Islet of Langerhans (tissue), 1 donor: Measurements from ENCODE around the gene STRN3.
"Not testable (repeated sequence)": the region's sequence is repeated elsewhere in the genome, so short reads cannot be mapped to it uniquely, and the experiment has no call there.

Source experiments
- FAIRE-seq: peaks from one replicate; lab custom pipeline; 2011; peaks lifted over from hg19 to GRCh38; lab: Jason Lieb, UNC

Gene STRN3

GRCh38 chr14:30967364-30968098, 58.6 kb downstream of the STRN3 start:
- FAIRE-seq = not testable (repeated sequence)

DNA sequence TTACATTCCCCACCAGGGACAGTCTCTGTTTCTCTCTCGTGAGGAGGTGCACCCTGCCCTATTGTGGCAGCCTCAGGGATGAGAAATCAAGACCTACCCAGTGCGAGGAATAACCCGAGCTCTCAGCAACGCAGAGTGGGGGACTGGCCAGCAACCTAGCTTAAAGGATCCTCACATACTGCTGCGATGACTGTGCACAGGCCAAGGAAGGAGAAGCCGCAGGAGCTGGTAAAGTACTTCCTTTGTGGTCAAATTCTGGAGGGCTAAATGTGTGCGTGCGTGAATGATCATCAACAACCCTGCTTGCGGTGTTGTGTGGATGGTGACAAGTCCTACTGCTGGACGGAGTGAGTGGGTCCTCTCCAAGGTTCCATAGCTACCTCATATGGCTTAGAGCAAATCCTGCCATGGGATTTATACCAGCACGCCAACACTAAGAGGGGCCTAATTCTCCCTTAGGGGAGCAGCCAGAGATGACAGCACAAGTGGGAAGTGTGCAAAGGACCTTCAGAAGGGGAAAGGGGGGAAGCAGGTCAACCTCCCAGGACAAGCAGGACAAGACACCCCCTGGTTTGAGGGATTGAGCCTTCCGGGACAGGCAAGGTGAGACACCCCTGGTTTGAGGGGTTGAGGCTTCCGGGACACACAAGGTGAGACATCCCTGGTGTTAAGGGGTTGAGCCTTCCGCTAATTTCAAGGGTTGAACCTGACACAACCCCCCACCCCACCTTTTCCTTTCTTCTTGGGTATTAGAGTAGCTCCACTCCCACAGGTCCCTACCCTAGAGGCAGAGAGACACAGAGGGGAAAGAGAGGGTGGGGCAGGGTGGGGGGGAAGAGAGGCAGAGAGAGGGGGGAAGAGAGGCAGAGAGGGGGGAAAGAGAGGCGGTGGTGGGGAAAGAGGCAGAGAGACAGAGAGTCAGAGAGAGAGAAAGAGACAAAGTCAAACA, 59.5 kb downstream of the STRN3 start:
- FAIRE-seq = no peak

GRCh38 chr14:30965861-30966260, 60.3 kb downstream of the STRN3 start:
- FAIRE-seq = not testable (repeated sequence)

- not testable (repeated sequence) for FAIRE-seq
Observed at GRCh38 chr14:30962537-30962936, 63.6 kb downstream of the STRN3 start.

- no peak for FAIRE-seq
Observed at GRCh38 chr14:30961330-30961729, 64.8 kb downstream of the STRN3 start.

DNA sequence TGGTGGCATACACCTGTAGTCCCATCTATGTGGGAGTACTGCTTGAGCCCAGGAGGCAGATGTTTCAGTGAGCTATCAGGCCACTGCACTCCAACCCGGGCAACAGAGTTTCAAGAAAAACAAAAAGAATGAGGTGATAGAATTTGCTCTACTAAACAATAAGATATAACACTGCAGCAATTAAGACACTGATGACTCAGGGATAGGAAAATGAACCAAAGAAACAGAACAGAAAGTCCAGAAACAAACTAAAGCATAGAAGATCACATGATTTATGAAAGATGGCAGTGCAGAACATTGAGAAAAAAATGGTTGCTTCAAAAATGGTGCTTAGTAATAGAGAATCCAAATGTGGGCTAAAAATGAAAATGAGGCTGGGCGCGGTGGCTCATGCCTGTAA, 66.0 kb downstream of the STRN3 start:
- no peak for FAIRE-seq

DNA sequence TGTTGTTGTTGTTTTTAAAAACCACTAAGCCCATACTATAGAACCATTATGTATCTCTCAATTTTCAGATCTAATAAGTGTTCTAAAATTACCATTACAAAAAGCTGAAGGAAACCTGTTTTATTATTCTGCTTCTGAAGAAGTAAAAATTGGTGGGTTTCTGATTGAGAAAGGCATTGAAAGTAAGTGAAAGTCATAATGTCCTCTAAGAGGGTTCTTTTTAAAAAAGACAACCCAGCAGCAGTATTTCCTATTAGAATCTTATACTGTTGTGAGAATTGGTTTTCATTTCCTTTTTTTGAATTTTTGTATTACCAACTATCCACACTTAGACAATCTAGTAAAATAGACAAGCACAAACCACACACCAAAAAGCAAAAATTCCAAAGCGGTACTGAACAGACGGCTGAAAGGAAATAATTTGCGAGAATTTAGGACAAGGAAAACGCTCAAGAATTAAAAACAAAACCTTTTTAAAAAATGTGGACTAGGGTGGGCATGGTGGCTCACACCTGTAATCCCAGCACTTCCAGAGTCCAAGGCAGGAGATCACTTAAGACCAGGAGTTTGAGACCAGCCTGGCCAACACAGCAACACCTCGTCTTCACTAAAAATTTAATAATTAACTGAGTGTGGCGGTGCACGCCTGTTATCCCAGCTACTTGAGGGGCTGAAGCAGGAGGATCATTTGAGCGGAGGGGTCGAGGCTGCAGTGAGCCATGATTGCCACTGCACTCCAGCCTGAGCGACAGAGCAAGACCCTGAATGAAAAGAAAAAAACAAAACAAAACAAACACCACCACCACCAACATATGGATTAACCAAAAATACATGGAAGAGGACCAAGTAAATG, 67.4 kb downstream of the STRN3 start:
- no peak for FAIRE-seq

GRCh38 chr14:30957813-30958370, 68.3 kb downstream of the STRN3 start:
- FAIRE-seq = no peak

- FAIRE-seq = no peak
Observed at GRCh38 chr14:30949651-30950050, 76.5 kb downstream of the STRN3 start.

- no peak for FAIRE-seq
Observed at GRCh38 chr14:30943694-30944093, 82.5 kb downstream of the STRN3 start.

DNA sequence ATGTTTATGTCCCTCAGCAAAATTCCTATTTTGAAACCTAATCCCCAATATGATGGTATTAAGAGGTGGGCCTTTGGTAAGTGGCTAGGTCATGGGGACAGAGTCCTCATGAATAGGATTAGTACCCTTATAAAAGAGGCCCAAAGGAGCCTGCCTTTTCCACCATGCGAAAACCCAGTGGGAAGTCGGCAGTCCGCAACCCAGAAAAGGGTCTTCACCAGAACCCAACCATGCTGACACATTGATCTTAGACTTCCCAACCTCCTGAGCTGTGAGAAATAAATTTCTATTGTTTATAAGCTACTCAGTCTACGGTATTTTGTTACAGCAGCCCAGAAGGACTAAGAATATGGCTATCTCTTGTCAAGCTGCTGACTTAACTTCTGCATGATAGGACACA, 85.3 kb downstream of the STRN3 start:
- FAIRE-seq = no peak

DNA sequence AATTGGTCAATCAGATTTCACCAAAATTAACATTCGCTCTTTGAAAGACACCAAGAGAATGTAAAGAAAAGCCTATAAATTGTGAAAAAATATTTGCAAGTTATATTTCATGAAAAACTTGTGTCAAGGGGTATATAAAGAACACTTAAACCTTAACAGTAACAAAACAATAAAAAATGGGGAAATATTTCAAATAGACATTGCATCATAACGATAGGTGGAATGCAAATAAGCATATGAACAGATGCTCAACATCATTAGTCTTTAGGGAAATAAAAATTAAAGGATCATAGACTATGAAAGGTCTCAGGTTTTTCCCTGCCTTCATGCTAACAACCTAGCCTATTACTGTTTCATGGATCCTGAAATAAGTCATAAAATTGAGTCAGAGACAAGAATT, 87.6 kb downstream of the STRN3 start:
- FAIRE-seq = no peak

- no peak for FAIRE-seq
Observed at GRCh38 chr14:30935445-30935844, 90.7 kb downstream of the STRN3 start.

DNA sequence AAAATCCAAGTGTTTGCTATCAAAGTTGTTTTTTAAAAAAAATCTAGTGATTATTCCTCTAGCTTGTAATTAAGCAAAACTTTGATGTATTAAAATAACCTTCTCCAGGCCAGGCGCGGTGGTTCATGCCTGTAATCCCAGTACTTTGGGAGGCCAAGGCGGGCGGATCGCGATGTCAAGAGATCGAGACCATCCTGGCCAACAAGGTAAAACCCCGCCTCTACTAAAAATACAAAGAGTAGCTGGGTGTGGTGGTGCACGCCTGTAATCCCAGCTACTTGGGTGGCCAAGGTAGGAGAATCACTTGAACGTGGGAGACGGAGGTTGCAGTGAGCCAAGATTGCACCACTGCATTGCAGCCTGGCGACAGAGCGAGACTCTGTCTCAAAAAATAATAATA, 92.2 kb downstream of the STRN3 start:
- not testable (repeated sequence) for FAIRE-seq

- peak; percentile 56 for FAIRE-seq
Observed at GRCh38 chr14:30928462-30928861, 97.7 kb downstream of the STRN3 start.

- no peak for FAIRE-seq
Observed at GRCh38 chr14:30925254-30925653, 100.9 kb downstream of the STRN3 start.

- FAIRE-seq = no peak
Observed at GRCh38 chr14:30921788-30922187, 104.4 kb downstream of the STRN3 start.

DNA sequence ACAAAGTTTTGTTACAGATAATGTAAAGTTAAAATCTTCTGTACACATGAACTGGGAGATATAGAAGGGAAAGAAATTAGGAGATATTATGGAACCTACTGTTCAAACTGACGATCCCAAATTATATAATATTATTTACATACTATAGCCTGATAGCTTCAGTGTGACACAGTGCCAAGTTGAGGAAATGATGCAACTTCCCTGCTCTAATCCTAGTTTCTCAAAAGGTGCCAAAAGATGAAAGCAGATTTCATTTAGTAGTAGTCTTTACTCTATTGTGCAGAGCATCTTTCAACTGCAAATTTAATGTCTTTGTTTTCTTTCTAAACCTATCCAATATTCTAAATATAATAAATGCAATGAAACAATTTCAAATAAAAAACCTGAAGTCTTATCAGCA, 104.9 kb downstream of the STRN3 start:
- no peak for FAIRE-seq

DNA sequence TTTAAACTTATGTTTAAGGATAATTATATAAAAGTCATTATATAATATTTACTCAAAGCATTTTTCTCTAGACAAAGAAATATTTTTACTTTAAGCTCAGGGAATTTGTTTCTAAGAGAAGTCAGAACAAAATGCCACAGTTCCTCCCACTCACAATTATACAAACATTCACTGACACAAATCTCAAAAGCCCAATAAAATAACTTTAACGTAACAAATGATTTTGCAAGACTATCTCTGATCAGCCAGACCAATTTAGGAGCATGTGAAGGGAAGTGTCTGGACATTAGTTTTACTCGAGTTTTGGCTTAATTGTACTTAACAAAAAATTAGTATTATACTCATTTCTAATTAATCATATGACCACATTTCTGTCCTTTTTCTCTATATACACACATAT, 110.6 kb downstream of the STRN3 start:
- no peak for FAIRE-seq

- peak; percentile 43 for FAIRE-seq
Observed at GRCh38 chr14:30914812-30915211, 111.4 kb downstream of the STRN3 start.

DNA sequence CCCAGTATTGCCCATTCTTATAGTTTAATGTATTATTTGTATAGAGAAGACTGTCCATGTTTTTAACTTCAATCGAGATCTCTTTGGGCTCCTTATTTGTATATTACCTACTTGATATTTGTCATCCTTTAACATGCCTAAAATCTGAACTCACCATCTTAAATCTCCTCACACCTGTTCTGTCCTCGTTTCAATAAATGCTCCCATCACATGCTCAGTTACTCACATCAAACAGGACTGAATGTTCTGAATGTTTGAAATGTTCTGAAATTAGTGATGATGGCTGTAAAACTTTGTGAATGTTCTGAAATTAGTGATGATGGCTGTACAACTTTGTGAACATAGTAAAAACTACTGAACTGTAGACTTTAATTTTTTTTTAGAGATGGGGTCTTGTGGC, 117.4 kb downstream of the STRN3 start:
- no peak for FAIRE-seq

DNA sequence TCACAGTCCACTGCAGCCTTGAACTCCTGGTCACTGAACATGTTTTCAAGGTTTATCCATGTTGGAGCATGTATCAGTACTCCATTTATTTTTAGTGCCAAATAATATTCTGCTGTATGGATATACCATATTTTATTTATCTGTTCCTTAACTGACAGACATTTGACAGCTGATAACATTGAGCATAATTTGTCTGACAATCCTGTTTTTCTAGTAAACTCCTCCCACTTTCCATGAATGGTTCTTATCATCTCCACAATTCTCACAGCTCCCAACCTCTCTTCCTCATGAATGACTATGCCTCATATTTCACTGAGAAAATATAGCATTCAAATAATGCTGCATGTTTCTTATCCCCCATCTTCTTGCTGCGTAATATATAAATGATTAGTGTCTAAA, 118.5 kb downstream of the STRN3 start:
- FAIRE-seq = no peak
